ENCODE results near the gene PKN2. TPM values are rescaled to one million over a fixed set of nuclear protein-coding genes. Genes with fewer than 3 reads are reported as not detected.

The PKN2 gene
- total and polyA plus RNA-seq, 2 experiments from 2014 or later = 14.6 to 29.4 TPM

GRCh38 chr1:88727205-88727604 lies 43.1 kb downstream of the PKN2 start (continued):
- TF ChIP-seq ZNF462 (CRISPR knock-in tag; IDR thresholded peaks at IDR 0.05) = no peak
- TF ChIP-seq EZH2 (IDR thresholded peaks at IDR 0.05; ENCODE audit: low read depth, unreplicated experiment) = no peak
- TF ChIP-seq STAT1 (IDR thresholded peaks at IDR 0.05; ENCODE audit: unreplicated experiment) = no peak

GRCh38 chr1:88729297-88729696 lies 45.2 kb downstream of the PKN2 start:
- H3K4me1 ChIP-seq (ENCODE audit: insufficient read depth) = no peaks in the 10 kb centered on the region
- H4K20me1 ChIP-seq (replicated peaks; ENCODE audit: insufficient read depth) = peaks cover 21% of the 10 kb centered on the region; the same call in 1 of the 2 replicates
- H3K79me2 ChIP-seq (replicated peaks; ENCODE audit: insufficient read depth) = peaks cover 98% of the 10 kb centered on the region
- H2AFZ ChIP-seq = no peak overlapping the region
- Mint-ChIP-seq H3K36me3 (ENCODE audit: low read depth) (peaks cover 10% of the 10 kb centered on the region; the same call in 2 of the 3 replicates), H3K27me3 (ENCODE audit: insufficient read depth, low read depth, poor library complexity) (peaks cover 1% of the 10 kb centered on the region), H3K27ac (no peak overlapping the region), H3K4me3 (no peak overlapping the region), H3K9me3 (no peaks in the 10 kb centered on the region; the same call in 2 of the 3 replicates), H3K4me1 (peaks cover 14% of the 10 kb centered on the region; the same call in 2 of the 3 replicates)
- H3K27ac ChIP-seq (ENCODE audit: low read depth) = no peak overlapping the region
- no peaks in the 10 kb centered on the region for H3F3A ChIP-seq (replicated peaks; ENCODE audit: low read depth)
- H3K4me3 ChIP-seq = no peak overlapping the region
- no peaks in the 10 kb centered on the region for H3K36me3 ChIP-seq (ENCODE audit: insufficient read depth)
- H3K9me2 ChIP-seq (ENCODE audit: insufficient read depth) = no peaks in the 10 kb centered on the region
- ATAC-seq = no peak
- H3K4me2 ChIP-seq = no peak overlapping the region
- DNase-seq (ENCODE audit: low spot score) = no peak
- no peaks in the 10 kb centered on the region for H3K27me3 ChIP-seq (ENCODE audit: insufficient read depth)
- no peak for TF ChIP-seq JUNB (IDR thresholded peaks at IDR 0.05; ENCODE audit: unreplicated experiment)
- TF ChIP-seq ZNF114 (CRISPR knock-in tag; IDR thresholded peaks at IDR 0.05) = no peak
- no peak for TF ChIP-seq ZNF462 (CRISPR knock-in tag; IDR thresholded peaks at IDR 0.05)
- TF ChIP-seq EZH2 (IDR thresholded peaks at IDR 0.05; ENCODE audit: low read depth, unreplicated experiment) = no peak
- no peak for TF ChIP-seq NANOG (IDR thresholded peaks at IDR 0.05; ENCODE audit: borderline replicate concordance)
- no peak for TF ChIP-seq CTCF (conservative IDR thresholded peaks at IDR 0.05; ENCODE audit: low read depth in 2 of 2)
- TF ChIP-seq POLR2AphosphoS5 (IDR thresholded peaks at IDR 0.05; ENCODE audit: low read depth) = no peak

Data from GM23338 (cell line).